Activated CD4-positive, alpha-beta T cell treated with anti-CD3 and anti-CD28 coated beads, Interleukin-2, amount 50 U/mL, for 4 hours (primary cell): Measurements from ENCODE around the gene BIRC6.
"Not testable (repeated sequence)": the region's sequence is repeated elsewhere in the genome, so short reads cannot be mapped to it uniquely, and the experiment has no call there.

ENCODE experiments used
- DNase-seq, 2 experiments: peaks; one replicate each; pipeline ENCODE4 v3.0.0-alpha.2; 2020

The BIRC6 gene

GRCh38 chr2:32522770-32523169, 165.9 kb downstream of the BIRC6 start:
- no peak for DNase-seq

DNA sequence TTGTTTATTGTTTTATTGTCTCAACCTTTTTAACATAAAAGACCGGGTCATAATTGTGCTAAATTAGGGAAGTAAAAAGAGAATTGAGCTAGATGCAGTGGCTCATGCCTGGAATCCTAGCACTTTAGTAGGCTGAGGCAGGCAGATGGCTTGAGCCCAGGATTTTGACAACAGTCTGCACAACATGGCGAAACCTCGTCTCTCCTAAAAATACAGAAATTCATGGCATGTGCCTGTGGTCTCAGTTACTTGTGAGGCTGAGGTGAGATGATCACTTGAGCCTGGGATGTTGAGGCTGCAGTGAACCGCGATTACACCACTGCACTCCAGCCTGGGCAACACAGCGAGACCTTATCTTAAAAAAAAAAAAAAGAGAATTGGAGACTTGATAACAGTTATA, 166.9 kb downstream of the BIRC6 start:
- no peak for DNase-seq

GRCh38 chr2:32532341-32532740, 175.5 kb downstream of the BIRC6 start:
- DNase-seq, result no peak

DNA sequence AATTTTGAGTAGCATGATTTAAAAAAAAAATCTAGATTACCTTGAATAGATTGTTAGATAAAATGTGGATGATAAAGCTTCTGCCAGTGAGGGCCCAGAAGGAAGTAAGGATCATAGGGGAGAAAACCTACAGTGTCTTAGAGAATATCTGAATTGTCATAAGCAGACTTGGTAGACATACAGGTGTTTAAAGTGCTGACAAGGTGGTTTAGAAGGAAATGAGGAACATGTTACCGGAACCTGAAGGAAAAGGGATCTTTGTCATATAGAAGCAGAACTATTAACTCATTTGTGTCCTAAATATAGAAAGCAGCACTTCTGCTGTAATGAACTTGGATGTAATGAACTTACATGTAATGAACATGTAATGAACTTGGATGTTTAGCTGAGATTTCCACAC, 176.1 kb downstream of the BIRC6 start:
- DNase-seq, result no peak

DNA sequence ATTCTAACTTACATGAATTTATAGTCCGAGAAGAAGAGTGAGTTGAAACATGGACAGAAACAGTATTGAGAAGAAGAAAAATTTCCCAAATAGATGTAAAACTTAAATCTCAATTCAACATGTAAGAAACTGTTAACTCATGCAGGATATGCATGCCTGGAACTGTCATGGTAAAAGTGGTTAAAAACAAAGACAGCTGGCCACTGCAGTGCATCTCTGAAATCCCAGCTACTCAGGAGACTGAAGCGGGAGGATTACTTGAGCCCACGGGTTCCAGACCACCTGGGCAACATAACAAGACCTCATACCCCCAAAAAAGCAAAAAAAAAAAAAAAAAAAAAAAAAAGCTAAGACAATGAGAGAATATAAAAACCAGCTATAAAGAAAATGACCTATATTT, 178.0 kb downstream of the BIRC6 start:
- DNase-seq, result no peak

- DNase-seq, result no peak
Observed at GRCh38 chr2:32538735-32539134, 181.9 kb downstream of the BIRC6 start.

DNA sequence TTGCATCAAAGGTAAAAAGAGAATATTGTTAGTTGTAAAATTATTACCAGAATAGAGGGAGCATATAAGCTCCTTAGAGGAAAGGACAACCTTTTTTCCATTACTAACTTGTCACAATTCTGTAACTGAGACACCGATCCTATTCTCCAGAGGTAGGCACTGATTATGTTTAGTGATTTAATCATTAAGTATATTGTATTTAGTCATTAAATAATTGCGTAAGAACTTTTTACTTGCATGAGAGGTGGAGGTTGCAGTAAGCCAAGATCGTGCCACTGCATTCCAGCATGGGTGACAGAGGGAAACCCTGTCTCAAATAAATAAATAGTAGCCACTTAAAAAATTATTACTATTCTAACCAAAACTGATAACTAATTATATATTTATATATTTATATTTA, 195.7 kb downstream of the BIRC6 start:
- not testable (repeated sequence) for DNase-seq

DNA sequence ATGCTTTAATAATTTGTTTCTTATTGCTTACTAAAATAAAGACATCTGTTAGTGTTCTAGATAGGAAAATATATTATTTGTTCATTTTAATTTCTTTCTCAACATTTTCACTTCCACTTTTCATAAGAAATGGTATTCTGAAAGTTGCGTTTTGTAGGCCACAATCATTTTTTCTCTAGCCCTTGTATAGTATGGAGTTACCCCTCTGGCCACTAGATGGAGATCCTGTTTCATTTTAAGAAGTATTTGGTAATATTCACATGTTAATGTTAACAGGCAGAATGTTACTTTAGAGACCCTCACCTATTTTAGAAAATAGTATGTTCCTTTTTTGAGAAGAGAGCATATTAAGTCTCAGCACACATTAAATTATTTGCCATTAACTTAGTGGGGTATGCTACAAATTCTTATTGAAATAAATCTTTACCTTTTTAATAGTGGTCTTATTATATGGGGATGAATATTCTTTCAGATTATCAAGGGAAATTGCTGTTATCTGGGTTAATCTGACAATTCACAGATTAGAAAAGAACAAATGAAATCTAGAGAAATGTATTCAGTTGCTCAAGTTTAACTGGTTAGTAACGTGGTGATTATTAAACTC, 197.1 kb downstream of the BIRC6 start:
- no peak for DNase-seq

GRCh38 chr2:32558492-32558891, 201.7 kb downstream of the BIRC6 start:
- no peak for DNase-seq

DNA sequence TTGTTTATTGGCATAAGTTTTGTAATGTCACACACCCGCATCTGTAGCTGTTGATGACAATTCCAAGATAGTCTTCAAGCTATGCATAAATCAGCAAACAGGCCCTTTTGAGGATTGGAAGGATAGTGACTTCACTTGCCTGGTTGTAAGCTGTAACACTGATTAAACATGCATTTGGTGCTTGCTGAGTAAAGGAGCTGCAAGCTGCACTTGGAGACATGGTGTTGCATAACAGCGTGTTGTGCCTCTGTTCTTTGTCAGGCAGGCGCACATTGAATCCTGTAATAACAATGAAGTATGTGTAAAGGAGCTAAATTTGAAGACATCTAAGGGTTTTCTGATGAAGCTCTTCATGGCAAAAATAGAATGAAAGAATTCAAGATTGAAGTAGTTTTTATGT, 202.3 kb downstream of the BIRC6 start:
- no peak for DNase-seq

GRCh38 chr2:32562906-32563305, 206.1 kb downstream of the BIRC6 start:
- no peak for DNase-seq

GRCh38 chr2:32564417-32565035, 207.7 kb downstream of the BIRC6 start:
- no peak for DNase-seq

GRCh38 chr2:32565902-32566301, 209.1 kb downstream of the BIRC6 start:
- no peak for DNase-seq

DNA sequence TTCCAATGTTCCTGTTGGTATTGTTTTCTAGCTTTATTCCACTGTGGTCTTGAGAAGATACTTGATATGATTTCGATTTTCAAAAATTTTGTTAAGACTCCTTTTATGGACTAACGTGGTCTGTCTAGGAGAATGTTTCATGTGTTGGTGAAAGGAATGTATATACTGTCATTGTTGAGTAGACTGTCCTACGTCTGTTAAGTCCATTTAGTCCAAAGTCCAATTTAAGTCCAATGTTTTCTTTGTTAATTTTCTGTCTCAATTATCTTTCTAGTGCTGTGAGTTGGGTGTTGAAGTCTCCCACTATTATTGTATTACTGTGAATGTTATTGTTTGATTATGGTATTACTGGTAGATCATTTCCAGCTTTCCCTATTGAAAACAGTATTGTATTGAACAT, 215.2 kb downstream of the BIRC6 start:
- DNase-seq, result no peak

- DNase-seq, result no peak
Observed at GRCh38 chr2:32572737-32573136, 215.9 kb downstream of the BIRC6 start.

- no peak for DNase-seq
Observed at GRCh38 chr2:32591669-32592463, 235.0 kb downstream of the BIRC6 start.

DNA sequence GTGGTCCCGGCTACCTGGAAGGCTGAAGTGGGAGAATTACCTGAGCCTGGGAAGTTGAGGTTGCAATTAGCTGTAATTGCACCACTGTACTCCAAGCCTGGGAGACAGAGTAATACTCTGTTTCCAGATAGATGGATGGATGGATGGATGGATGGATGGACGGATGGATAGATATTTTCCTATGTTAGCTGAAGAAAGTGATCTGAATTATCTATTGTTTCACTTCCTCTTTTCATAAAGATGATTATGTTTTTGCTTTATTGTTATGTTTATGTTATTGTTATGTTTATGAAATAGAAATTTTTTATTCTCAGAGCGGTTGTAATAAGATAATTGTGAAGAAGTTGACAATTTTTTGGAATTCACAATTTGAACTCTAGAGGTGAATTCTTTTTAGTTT, 237.8 kb downstream of the BIRC6 start:
- no peak for DNase-seq

GRCh38 chr2:32611366-32611765, 254.5 kb downstream of the BIRC6 start:
- no peak for DNase-seq

DNA sequence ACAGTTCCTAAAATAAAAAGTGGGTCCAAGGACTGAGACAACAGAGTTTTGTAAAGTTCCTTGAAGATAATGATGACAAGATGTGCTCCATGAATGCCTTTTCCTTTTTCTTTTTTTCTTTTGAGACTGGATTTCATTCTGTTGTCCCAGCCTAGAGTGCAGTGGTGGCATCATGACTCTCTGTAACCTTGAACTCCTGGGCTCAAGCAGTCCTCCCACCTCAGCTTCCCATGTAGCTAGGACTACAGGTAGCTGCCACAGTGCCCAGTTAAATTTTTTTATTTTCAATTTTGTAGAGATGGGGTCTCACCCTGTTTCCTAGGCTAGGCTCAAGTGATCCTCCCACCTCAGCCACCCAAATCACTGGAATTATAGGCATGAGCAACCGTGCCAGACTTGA, 254.9 kb downstream of the BIRC6 start:
- DNase-seq, result no peak

DNA sequence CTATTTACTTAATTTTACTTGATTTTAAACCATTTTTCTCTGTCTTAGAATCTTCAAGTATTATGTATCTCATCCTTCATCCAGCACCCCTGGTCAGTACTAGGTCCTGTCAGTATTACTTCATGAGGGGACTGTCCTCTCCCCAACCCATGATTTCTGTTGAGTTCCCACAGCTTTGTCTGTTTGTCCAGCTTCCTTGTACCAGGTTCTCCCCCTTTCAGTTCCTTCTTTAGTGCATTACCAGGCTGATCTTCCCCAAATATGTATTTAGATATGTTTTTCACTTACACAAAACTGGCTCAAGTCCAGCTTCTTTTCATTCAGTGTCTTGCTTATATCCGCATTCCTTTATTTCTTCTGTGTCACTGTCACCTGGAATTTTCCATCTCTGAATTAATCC, 257.3 kb downstream of the BIRC6 start:
- DNase-seq, result no peak

DNA sequence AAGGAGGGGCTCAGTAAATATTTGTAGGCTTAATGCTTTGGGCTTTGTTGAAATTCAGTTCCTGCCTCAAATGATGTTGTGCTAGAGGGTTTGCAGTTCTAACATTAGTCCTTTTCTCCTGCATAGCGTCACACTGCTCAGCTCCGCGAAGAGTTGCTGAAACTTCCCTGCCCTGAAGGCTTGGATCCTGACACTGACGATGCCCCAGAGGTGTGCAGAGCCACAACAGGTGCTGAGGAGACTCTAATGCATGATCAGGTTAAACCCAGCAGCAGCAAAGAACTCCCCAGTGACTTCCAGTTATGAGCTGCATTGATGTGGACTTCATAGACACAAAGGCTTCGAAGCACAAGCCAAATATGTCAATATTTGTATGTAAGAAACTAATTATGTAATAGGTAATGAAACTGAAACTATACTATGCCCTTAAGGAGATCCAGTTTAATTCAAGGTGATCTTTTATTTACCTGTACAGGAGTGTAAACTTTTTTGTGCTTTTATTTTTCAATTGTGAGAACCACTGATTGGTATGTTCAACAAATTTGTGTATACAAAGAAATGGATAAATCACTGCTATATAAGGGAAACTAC, 260.9 kb downstream of the BIRC6 start:
- DNase-seq, result no peak

GRCh38 chr2:32622570-32623310, 265.9 kb downstream of the BIRC6 start:
- no peak for DNase-seq

GRCh38 chr2:32623311-32623706, 266.5 kb downstream of the BIRC6 start:
- DNase-seq, result no peak
